Iris pigment epithelial cell (primary cell): Measurements from ENCODE around the gene CTTNBP2NL.

ENCODE experiments used
- DNase-seq: peaks from one replicate; pipeline ENCODE4 v3.0.0-alpha.2; 2011; ENCODE audit warnings: low read depth

The CTTNBP2NL gene

GRCh38 chr1:112506306-112506705 lies 110.3 kb downstream of the CTTNBP2NL start:
- no peak for DNase-seq

GRCh38 chr1:112506731-112507130 lies 110.7 kb downstream of the CTTNBP2NL start:
- DNase-seq, result no peak

GRCh38 chr1:112507336-112507735 lies 111.3 kb downstream of the CTTNBP2NL start:
- no peak for DNase-seq

GRCh38 chr1:112507921-112508277 lies 111.9 kb downstream of the CTTNBP2NL start:
- DNase-seq, result no peak

GRCh38 chr1:112508278-112509004 lies 112.4 kb downstream of the CTTNBP2NL start, which contains the start of gene WNT2B:
TSS of gene WNT2B (plus strand) at chr1:112508965. CDS start at chr1:112509263, 298 bp downstream.
- no peak for DNase-seq

- peak; percentile 60 for DNase-seq
These were observed 113.1 kb downstream of the CTTNBP2NL start for GRCh38 chr1:112509005-112509659.

GRCh38 chr1:112509660-112510178 lies 113.7 kb downstream of the CTTNBP2NL start:
- no peak for DNase-seq

GRCh38 chr1:112510340-112510739 lies 114.3 kb downstream of the CTTNBP2NL start:
- no peak for DNase-seq
